Measurements from ENCODE around the gene PELI2.

PELI2 gene

DNA sequence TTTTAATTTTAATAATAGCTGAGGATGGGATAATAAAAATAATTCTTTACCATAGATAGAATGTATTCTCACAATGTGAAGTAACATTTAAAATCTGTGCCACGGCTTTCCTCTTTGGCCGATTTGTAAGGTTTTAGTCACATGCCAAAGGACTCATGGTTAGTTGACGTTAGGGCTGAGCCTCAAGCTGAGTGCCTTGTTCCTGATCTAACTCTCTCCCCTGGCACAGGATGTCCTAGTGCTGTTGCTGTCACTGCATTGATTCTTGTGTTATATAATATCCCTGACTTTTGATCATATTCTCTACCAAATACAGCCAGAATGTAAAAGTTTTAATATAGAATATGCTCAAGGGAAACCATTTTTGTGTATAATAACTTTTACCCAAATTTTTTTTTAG lies 144.3 kb downstream of the PELI2 start:
- H3K4me1 ChIP-seq (ENCODE audit: control insufficient read depth in 2 of 2, insufficient read depth in 2 of 2, low read length in 2 of 2): no peaks in the 10 kb centered on the region

DNA sequence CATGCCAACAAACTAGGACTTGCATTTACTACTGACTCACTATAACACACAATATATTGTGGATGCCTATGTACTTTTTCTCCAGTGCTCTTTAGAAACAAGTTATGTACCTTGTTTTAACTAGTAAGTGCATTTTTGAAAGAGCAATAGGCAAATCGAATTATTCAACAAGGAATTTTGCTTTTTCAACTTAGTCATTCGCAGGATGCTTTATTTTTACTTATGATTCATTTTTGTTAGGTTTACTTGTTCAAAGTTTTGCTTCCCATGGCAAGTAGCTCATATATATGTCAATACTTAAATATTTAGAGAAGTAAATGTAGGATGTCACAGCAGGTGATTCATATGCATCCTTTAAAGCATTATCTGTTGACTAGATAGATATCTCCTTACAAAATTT lies 149.8 kb downstream of the PELI2 start:
- Histone ChIP-seq H3K27ac (ENCODE audit: low read depth in 2 of 2, low read length in 2 of 2) (no peak overlapping the region), H3K4me1 (ENCODE audit: control insufficient read depth in 2 of 2, insufficient read depth in 2 of 2, low read length in 2 of 2) (no peaks in the 10 kb centered on the region), H3K9me3 (ENCODE audit: control insufficient read depth in 2 of 2, low read length in 2 of 2) (no peaks in the 10 kb centered on the region), H3K9ac (ENCODE audit: low read depth in 1 of 2, low read length in 2 of 2) (no peak overlapping the region), H3K36me3 (ENCODE audit: control insufficient read depth in 2 of 2, insufficient read depth in 2 of 2, low read length in 2 of 2) (no peaks in the 10 kb centered on the region), H3K4me3 (ENCODE audit: low read length in 2 of 2) (no peak overlapping the region), H3K27me3 (ENCODE audit: control insufficient read depth in 2 of 2, insufficient read depth in 2 of 2, low read length in 2 of 2) (no peaks in the 10 kb centered on the region)

More for the DNA sequence above, 144.3 kb downstream of the PELI2 start:
- no peak overlapping the region for H3K27ac ChIP-seq (ENCODE audit: low read depth in 2 of 2, low read length in 2 of 2)
- no peaks in the 10 kb centered on the region for H3K9me3 ChIP-seq (ENCODE audit: control insufficient read depth in 2 of 2, low read length in 2 of 2)
- no peak overlapping the region for H3K9ac ChIP-seq (ENCODE audit: low read depth in 1 of 2, low read length in 2 of 2)
- no peaks in the 10 kb centered on the region for H3K36me3 ChIP-seq (ENCODE audit: control insufficient read depth in 2 of 2, insufficient read depth in 2 of 2, low read length in 2 of 2)
- no peaks in the 10 kb centered on the region for H3K27me3 ChIP-seq (ENCODE audit: control insufficient read depth in 2 of 2, insufficient read depth in 2 of 2, low read length in 2 of 2)
- no peak overlapping the region for H3K4me3 ChIP-seq (ENCODE audit: low read length in 2 of 2)

DNA sequence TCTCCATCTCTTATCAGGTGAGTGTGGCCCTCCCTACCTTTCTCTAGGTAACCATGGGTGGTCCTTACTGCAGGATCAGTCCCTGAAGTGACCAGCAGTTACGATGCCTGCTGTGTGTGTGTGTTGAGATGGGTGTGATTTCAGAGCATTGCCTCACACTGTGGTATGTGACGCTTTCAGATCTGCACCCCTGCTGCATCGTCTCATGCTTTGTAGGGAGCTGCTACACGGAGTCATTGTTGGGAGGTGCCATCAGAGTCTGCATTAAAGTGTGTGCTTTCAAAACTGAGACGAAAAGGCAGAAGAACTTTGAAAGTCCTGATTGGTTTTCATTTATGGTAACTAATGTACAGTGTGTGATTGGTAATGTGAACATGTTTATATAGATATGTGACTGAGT lies 150.5 kb downstream of the PELI2 start:
- Histone ChIP-seq H3K9ac (ENCODE audit: low read depth in 1 of 2, low read length in 2 of 2) (no peak overlapping the region), H3K27ac (ENCODE audit: low read depth in 2 of 2, low read length in 2 of 2) (no peak overlapping the region), H3K27me3 (ENCODE audit: control insufficient read depth in 2 of 2, insufficient read depth in 2 of 2, low read length in 2 of 2) (no peaks in the 10 kb centered on the region), H3K4me1 (ENCODE audit: control insufficient read depth in 2 of 2, insufficient read depth in 2 of 2, low read length in 2 of 2) (no peaks in the 10 kb centered on the region), H3K4me3 (ENCODE audit: low read length in 2 of 2) (no peak overlapping the region), H3K9me3 (ENCODE audit: control insufficient read depth in 2 of 2, low read length in 2 of 2) (no peaks in the 10 kb centered on the region), H3K36me3 (ENCODE audit: control insufficient read depth in 2 of 2, insufficient read depth in 2 of 2, low read length in 2 of 2) (no peaks in the 10 kb centered on the region)

DNA sequence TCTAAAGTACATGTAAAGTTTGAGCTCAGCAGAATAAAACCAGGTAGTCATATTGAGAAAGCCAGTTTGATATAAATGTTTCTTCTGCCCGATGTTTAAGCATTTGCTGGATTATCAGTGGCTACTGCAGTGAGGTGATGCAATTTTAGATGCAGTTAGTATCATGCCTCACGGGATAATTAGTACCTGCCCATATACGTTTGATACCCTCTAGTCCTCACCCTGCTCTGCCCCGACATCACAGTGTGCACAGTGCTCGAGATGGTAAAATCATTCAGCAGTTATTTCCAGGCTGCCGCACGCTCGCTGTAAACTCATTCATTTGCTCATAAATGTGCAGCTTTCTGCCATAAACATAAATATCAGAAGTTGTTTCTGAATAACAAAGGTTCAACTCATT lies 152.7 kb downstream of the PELI2 start:
- Histone ChIP-seq H3K4me3 (ENCODE audit: low read length in 2 of 2) (no peak overlapping the region), H3K36me3 (ENCODE audit: control insufficient read depth in 2 of 2, insufficient read depth in 2 of 2, low read length in 2 of 2) (no peaks in the 10 kb centered on the region), H3K4me1 (ENCODE audit: control insufficient read depth in 2 of 2, insufficient read depth in 2 of 2, low read length in 2 of 2) (peaks cover 0 to 2% of the 10 kb centered on the region in 2 donors), H3K9me3 (ENCODE audit: control insufficient read depth in 2 of 2, low read length in 2 of 2) (no peaks in the 10 kb centered on the region), H3K9ac (ENCODE audit: low read depth in 1 of 2, low read length in 2 of 2) (no peak overlapping the region), H3K27me3 (ENCODE audit: control insufficient read depth in 2 of 2, insufficient read depth in 2 of 2, low read length in 2 of 2) (no peaks in the 10 kb centered on the region), H3K27ac (ENCODE audit: low read depth in 2 of 2, low read length in 2 of 2) (no peak overlapping the region)

DNA sequence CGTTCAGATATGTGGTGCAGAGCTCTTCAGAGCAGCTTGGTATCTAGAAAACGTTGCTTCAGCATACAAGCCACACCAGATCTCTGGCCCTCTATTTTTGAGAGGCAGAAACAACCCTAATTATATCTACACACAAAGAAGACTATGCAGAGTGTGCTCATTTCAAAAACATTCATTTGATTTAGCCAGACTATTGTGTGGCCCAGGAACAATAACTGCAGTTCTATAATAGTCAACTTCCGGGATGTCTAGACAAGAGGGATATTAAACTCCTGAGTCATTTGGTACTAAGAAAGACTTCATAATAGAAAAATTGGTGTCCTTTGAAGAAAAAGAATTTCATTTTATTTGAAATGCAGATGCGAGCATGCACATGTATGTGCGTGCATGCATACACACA lies 153.8 kb downstream of the PELI2 start:
- Histone ChIP-seq H3K27me3 (ENCODE audit: control insufficient read depth in 2 of 2, insufficient read depth in 2 of 2, low read length in 2 of 2) (no peaks in the 10 kb centered on the region), H3K27ac (ENCODE audit: low read depth in 2 of 2, low read length in 2 of 2) (no peak overlapping the region), H3K36me3 (ENCODE audit: control insufficient read depth in 2 of 2, insufficient read depth in 2 of 2, low read length in 2 of 2) (no peaks in the 10 kb centered on the region), H3K4me1 (ENCODE audit: control insufficient read depth in 2 of 2, insufficient read depth in 2 of 2, low read length in 2 of 2) (peaks cover 0 to 2% of the 10 kb centered on the region in 2 donors), H3K9me3 (ENCODE audit: control insufficient read depth in 2 of 2, low read length in 2 of 2) (no peaks in the 10 kb centered on the region), H3K4me3 (ENCODE audit: low read length in 2 of 2) (no peak overlapping the region), H3K9ac (ENCODE audit: low read depth in 1 of 2, low read length in 2 of 2) (no peak overlapping the region)

DNA sequence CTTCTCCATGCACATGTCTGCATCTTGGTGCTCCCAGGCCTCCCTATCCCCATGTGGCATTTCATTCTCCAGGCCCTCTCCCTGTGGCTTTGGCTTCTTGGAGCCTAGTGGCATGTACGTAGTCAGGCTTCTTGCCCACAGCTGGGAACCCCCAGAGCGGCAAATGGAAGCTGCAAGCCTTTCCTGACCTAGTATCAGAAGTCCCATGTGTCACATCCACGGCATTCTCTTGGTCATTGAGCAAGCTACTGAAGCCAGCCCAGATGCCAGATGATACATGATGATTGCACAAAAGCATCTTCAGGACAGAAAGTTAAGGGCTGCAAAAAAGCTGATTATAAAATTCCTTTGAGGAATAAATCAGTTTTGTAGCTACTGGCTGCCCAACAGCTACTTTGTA lies 154.9 kb downstream of the PELI2 start:
- no peak overlapping the region for H3K27ac ChIP-seq (ENCODE audit: low read depth in 2 of 2, low read length in 2 of 2)

DNA sequence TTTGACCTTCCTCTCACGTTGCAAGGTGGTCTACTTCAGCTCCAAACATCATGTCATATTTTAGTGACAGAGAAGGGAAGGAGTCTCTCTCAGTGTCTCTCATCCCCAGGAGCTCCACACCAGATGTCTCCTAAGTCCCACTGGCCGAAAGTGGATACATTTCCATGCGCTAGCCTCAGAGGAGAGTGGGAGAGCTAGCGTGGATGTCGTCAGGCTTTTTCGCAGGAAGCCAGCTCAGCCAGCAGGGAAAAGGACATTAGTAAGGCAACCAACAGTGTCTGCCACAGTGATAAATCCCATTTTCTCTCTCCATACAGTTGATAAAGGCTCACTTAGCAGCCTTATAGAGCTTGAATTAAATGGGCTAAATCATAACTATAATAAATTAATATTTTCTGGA lies 155.7 kb downstream of the PELI2 start:
- peaks cover 0 to 2% of the 10 kb centered on the region in 2 donors for H3K4me1 ChIP-seq (ENCODE audit: control insufficient read depth in 2 of 2, insufficient read depth in 2 of 2, low read length in 2 of 2)
- H3K4me3 ChIP-seq (ENCODE audit: low read length in 2 of 2): no peak overlapping the region
- no peaks in the 10 kb centered on the region for H3K27me3 ChIP-seq (ENCODE audit: control insufficient read depth in 2 of 2, insufficient read depth in 2 of 2, low read length in 2 of 2)
- H3K36me3 ChIP-seq (ENCODE audit: control insufficient read depth in 2 of 2, insufficient read depth in 2 of 2, low read length in 2 of 2): no peaks in the 10 kb centered on the region
- no peak overlapping the region for H3K27ac ChIP-seq (ENCODE audit: low read depth in 2 of 2, low read length in 2 of 2)
- no peak overlapping the region for H3K9ac ChIP-seq (ENCODE audit: low read depth in 1 of 2, low read length in 2 of 2)
- H3K9me3 ChIP-seq (ENCODE audit: control insufficient read depth in 2 of 2, low read length in 2 of 2): no peaks in the 10 kb centered on the region

More for the DNA sequence above, 154.9 kb downstream of the PELI2 start:
- H3K9me3 ChIP-seq (ENCODE audit: control insufficient read depth in 2 of 2, low read length in 2 of 2): no peaks in the 10 kb centered on the region
- H3K4me3 ChIP-seq (ENCODE audit: low read length in 2 of 2): no peak overlapping the region
- H3K9ac ChIP-seq (ENCODE audit: low read depth in 1 of 2, low read length in 2 of 2): no peak overlapping the region
- no peaks in the 10 kb centered on the region for H3K27me3 ChIP-seq (ENCODE audit: control insufficient read depth in 2 of 2, insufficient read depth in 2 of 2, low read length in 2 of 2)
- H3K4me1 ChIP-seq (ENCODE audit: control insufficient read depth in 2 of 2, insufficient read depth in 2 of 2, low read length in 2 of 2): peaks cover 0 to 2% of the 10 kb centered on the region in 2 donors
- H3K36me3 ChIP-seq (ENCODE audit: control insufficient read depth in 2 of 2, insufficient read depth in 2 of 2, low read length in 2 of 2): no peaks in the 10 kb centered on the region

DNA sequence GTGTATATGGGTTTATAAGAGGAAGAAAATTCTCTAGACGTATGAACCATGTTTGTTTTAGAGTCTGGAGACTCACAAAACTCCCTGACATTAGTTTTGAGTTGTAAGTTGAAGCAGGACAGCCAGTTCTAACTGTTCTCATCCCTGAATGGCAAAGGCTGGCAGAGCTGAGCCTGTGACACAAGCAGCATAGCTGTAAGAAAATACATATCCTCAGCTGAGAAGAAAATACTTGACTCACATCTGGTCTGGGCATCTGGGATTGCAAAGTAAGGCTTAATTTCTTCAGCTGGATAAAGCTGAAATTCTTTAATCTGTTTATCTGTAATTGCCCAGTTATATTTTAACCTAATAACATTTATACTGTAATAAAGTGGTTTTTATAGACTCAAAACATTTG lies 156.3 kb downstream of the PELI2 start:
- Histone ChIP-seq H3K9ac (ENCODE audit: low read depth in 1 of 2, low read length in 2 of 2) (no peak overlapping the region), H3K4me1 (ENCODE audit: control insufficient read depth in 2 of 2, insufficient read depth in 2 of 2, low read length in 2 of 2) (peaks cover 0 to 2% of the 10 kb centered on the region in 2 donors), H3K4me3 (ENCODE audit: low read length in 2 of 2) (no peak overlapping the region), H3K36me3 (ENCODE audit: control insufficient read depth in 2 of 2, insufficient read depth in 2 of 2, low read length in 2 of 2) (no peaks in the 10 kb centered on the region), H3K27me3 (ENCODE audit: control insufficient read depth in 2 of 2, insufficient read depth in 2 of 2, low read length in 2 of 2) (no peaks in the 10 kb centered on the region), H3K27ac (ENCODE audit: low read depth in 2 of 2, low read length in 2 of 2) (no peak overlapping the region), H3K9me3 (ENCODE audit: control insufficient read depth in 2 of 2, low read length in 2 of 2) (no peaks in the 10 kb centered on the region)

DNA sequence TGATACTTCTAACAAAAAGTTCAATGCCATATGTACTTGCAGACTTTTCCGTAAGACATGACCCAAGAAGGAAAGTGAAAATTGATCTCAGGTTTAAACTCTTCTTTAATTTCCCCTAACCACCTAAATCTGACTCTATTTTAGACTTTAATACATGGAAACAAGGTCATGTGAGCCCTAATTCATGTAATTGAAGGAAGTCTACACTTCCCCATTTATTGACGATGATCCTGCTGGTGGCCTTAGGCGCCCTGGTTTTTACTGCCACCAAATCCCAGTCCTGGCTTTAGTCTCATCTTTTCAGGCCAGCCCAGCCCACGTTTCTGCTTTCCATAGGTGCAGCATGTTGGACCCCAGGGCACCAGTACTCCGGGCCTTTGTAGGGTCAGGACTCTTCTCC lies 157.9 kb downstream of the PELI2 start:
- Histone ChIP-seq H3K9me3 (ENCODE audit: control insufficient read depth in 2 of 2, low read length in 2 of 2) (no peaks in the 10 kb centered on the region), H3K4me1 (ENCODE audit: control insufficient read depth in 2 of 2, insufficient read depth in 2 of 2, low read length in 2 of 2) (peaks cover 0 to 2% of the 10 kb centered on the region in 2 donors), H3K36me3 (ENCODE audit: control insufficient read depth in 2 of 2, insufficient read depth in 2 of 2, low read length in 2 of 2) (no peaks in the 10 kb centered on the region), H3K27me3 (ENCODE audit: control insufficient read depth in 2 of 2, insufficient read depth in 2 of 2, low read length in 2 of 2) (no peaks in the 10 kb centered on the region), H3K27ac (ENCODE audit: low read depth in 2 of 2, low read length in 2 of 2) (no peak overlapping the region), H3K9ac (ENCODE audit: low read depth in 1 of 2, low read length in 2 of 2) (no peak overlapping the region), H3K4me3 (ENCODE audit: low read length in 2 of 2) (no peak overlapping the region)

DNA sequence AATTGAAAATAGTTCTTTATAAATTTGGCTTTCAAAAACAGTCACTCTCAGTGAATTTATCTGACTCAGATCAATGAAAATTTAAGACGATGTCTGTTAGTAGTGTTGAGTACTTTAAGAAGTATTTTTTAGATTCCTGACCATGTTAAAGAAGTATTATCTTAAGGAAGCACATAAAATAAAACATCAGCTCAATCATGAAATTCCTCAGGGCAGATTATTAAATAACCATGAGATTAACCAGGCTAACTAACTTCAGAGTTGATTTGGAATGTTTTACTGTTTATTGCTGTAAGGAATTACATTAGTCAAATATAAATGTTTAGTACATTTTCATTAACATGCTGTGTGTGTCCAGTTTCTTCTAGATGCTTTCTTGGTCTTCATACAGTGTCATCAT lies 160.2 kb downstream of the PELI2 start:
- Histone ChIP-seq H3K9me3 (ENCODE audit: control insufficient read depth in 2 of 2, low read length in 2 of 2) (no peaks in the 10 kb centered on the region), H3K27me3 (ENCODE audit: control insufficient read depth in 2 of 2, insufficient read depth in 2 of 2, low read length in 2 of 2) (no peaks in the 10 kb centered on the region), H3K36me3 (ENCODE audit: control insufficient read depth in 2 of 2, insufficient read depth in 2 of 2, low read length in 2 of 2) (no peaks in the 10 kb centered on the region), H3K9ac (ENCODE audit: low read depth in 1 of 2, low read length in 2 of 2) (no peak overlapping the region), H3K4me1 (ENCODE audit: control insufficient read depth in 2 of 2, insufficient read depth in 2 of 2, low read length in 2 of 2) (peaks cover 0 to 2% of the 10 kb centered on the region in 2 donors), H3K27ac (ENCODE audit: low read depth in 2 of 2, low read length in 2 of 2) (no peak overlapping the region), H3K4me3 (ENCODE audit: low read length in 2 of 2) (no peak overlapping the region)

DNA sequence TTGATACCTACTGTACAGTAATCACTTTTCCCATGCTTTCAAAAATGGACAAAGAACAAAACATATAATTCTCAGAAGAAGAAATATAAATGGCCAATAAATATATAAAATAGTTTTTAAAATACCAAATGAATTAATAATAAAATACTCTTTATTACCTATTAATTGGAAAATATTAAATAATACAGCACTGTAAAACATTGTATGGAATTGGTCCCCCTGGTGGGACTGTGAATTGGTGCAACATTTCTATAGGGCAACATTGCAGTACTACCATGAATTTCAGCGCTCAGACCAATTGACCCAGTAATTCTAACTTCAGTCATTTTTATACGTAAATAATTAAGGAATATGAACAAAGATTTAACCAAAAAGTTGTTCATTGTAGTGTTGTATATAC lies 162.6 kb downstream of the PELI2 start:
- H3K9ac ChIP-seq (ENCODE audit: low read depth in 1 of 2, low read length in 2 of 2): no peak overlapping the region
- no peak overlapping the region for H3K4me3 ChIP-seq (ENCODE audit: low read length in 2 of 2)
- no peaks in the 10 kb centered on the region for H3K4me1 ChIP-seq (ENCODE audit: control insufficient read depth in 2 of 2, insufficient read depth in 2 of 2, low read length in 2 of 2)
- H3K9me3 ChIP-seq (ENCODE audit: control insufficient read depth in 2 of 2, low read length in 2 of 2): no peaks in the 10 kb centered on the region
- no peak overlapping the region for H3K27ac ChIP-seq (ENCODE audit: low read depth in 2 of 2, low read length in 2 of 2)
- no peaks in the 10 kb centered on the region for H3K36me3 ChIP-seq (ENCODE audit: control insufficient read depth in 2 of 2, insufficient read depth in 2 of 2, low read length in 2 of 2)
- no peaks in the 10 kb centered on the region for H3K27me3 ChIP-seq (ENCODE audit: control insufficient read depth in 2 of 2, insufficient read depth in 2 of 2, low read length in 2 of 2)

Measured in mucosa of rectum (tissue), 2 donors.